ENCODE measurements around the gene IMMP2L.

DNA sequence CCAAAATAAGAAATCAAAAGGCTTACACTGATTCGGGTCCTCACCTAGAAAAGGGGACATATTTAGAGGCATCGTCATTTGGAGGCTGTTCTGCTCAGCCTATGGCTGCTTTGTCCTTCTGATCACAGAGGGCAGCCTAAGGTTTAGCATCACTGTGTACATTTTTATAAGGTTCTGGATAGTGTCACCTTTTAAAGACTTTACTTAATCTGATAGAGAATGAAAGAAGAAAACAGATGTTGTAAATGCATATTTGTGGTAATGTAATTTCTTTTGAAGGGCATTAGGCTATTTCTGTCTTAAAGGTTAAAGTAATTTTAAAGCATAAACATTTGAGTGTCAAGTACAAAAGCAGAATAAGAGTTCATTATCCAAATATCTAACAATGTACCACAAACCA is 916.7 kb downstream of the IMMP2L start:
- TF ChIP-seq, protein P1, sequence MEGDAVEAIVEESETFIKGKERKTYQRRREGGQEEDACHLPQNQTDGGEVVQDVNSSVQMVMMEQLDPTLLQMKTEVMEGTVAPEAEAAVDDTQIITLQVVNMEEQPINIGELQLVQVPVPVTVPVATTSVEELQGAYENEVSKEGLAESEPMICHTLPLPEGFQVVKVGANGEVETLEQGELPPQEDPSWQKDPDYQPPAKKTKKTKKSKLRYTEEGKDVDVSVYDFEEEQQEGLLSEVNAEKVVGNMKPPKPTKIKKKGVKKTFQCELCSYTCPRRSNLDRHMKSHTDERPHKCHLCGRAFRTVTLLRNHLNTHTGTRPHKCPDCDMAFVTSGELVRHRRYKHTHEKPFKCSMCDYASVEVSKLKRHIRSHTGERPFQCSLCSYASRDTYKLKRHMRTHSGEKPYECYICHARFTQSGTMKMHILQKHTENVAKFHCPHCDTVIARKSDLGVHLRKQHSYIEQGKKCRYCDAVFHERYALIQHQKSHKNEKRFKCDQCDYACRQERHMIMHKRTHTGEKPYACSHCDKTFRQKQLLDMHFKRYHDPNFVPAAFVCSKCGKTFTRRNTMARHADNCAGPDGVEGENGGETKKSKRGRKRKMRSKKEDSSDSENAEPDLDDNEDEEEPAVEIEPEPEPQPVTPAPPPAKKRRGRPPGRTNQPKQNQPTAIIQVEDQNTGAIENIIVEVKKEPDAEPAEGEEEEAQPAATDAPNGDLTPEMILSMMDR (conservative IDR thresholded peaks at IDR 0.05; ENCODE audit: low read depth, low read length): no peak
- TF ChIP-seq EZH2phosphoT487 (IDR thresholded peaks at IDR 0.05; ENCODE audit: borderline replicate concordance, low read length) (no peak), EZH2 (IDR thresholded peaks at IDR 0.05; ENCODE audit: low read length, unreplicated experiment) (no peak)
